Measurements from ENCODE around the gene SEMA3E. TPM values are rescaled to one million over a fixed set of nuclear protein-coding genes. Genes with fewer than 3 reads are reported as not detected.

SEMA3E gene
- total and polyA plus RNA-seq, 8 donors = 0.23 to 2.0 (median 0.97) TPM

- Histone ChIP-seq H3K27ac (no peak overlapping the region), H3K36me3 (no peaks in the 10 kb centered on the region), H3K9me3 (no peaks in the 10 kb centered on the region), H3K27me3 (no peaks in the 10 kb centered on the region), H3K4me3 (no peak overlapping the region), H3K4me1 (no peaks in the 10 kb centered on the region)
- 44 to 84% methylated on average over 1 of the region's 1 CpG for WGBS, 2 donors
- FAIRE-seq = no peak
- intact Hi-C loops (cut with DNase I) = no loop called here
- no peak for DNase-seq
- TF ChIP-seq CTCF (IDR thresholded peaks at IDR 0.05) = no peak
- no peak for ATAC-seq
Measured at GRCh38 chr7:83693256-83693655, 44.3 kb upstream of the SEMA3E start.

- 60 to 71% methylated on average over 4 of the region's 4 CpGs for WGBS, 2 donors
- DNase-seq (no peak), FAIRE-seq (no peak), ATAC-seq (no peak)
- TF ChIP-seq CTCF (IDR thresholded peaks at IDR 0.05) = no peak
- intact Hi-C loops (cut with DNase I) = no loop called here
- Histone ChIP-seq H3K27ac (no peak overlapping the region), H3K36me3 (no peaks in the 10 kb centered on the region), H3K27me3 (no peaks in the 10 kb centered on the region), H3K9me3 (no peaks in the 10 kb centered on the region), H3K4me1 (no peaks in the 10 kb centered on the region), H3K4me3 (no peak overlapping the region)
Measured at GRCh38 chr7:83691095-83691494, 42.2 kb upstream of the SEMA3E start.

GRCh38 chr7:83689855-83690254, 40.9 kb upstream of the SEMA3E start:
- H3K36me3 ChIP-seq = no peaks in the 10 kb centered on the region
- no peak for TF ChIP-seq CTCF (IDR thresholded peaks at IDR 0.05)
- no peaks in the 10 kb centered on the region for H3K9me3 ChIP-seq
- intact Hi-C loops (cut with DNase I) = no loop called here
- no peak overlapping the region for H3K27ac ChIP-seq
- ATAC-seq (no peak), FAIRE-seq (no peak), DNase-seq (no peak)
- WGBS, 2 donors = 18 to 22% methylated on average over 1 of the region's 1 CpG
- H3K27me3 ChIP-seq = no peaks in the 10 kb centered on the region
- H3K4me1 ChIP-seq = no peaks in the 10 kb centered on the region
- H3K4me3 ChIP-seq = no peak overlapping the region

- no peaks in the 10 kb centered on the region for H3K4me1 ChIP-seq
- TF ChIP-seq CTCF (IDR thresholded peaks at IDR 0.05) = no peak
- ATAC-seq (no peak), DNase-seq (no peak), FAIRE-seq (no peak)
- H3K27ac ChIP-seq = no peak overlapping the region
- 68 to 85% methylated on average over 1 of the region's 1 CpG for WGBS, 2 donors
- intact Hi-C loops (cut with DNase I) = no loop called here
- no peaks in the 10 kb centered on the region for H3K36me3 ChIP-seq
- H3K4me3 ChIP-seq = no peak overlapping the region
- no peaks in the 10 kb centered on the region for H3K27me3 ChIP-seq
- H3K9me3 ChIP-seq = no peaks in the 10 kb centered on the region
Measured at GRCh38 chr7:83686416-83686815, 37.5 kb upstream of the SEMA3E start.

GRCh38 chr7:83684928-83685327, 36.0 kb upstream of the SEMA3E start:
- intact Hi-C loops (cut with DNase I) = no loop called here
- H3K27ac ChIP-seq = no peak overlapping the region
- DNase-seq (no peak), ATAC-seq (no peak), FAIRE-seq (no peak)
- H3K36me3 ChIP-seq = no peaks in the 10 kb centered on the region
- no peak for TF ChIP-seq CTCF (IDR thresholded peaks at IDR 0.05)
- H3K27me3 ChIP-seq = no peaks in the 10 kb centered on the region
- 38 to 54% methylated on average over 3 of the region's 3 CpGs for WGBS, 2 donors
- H3K9me3 ChIP-seq = no peaks in the 10 kb centered on the region
- H3K4me1 ChIP-seq = no peaks in the 10 kb centered on the region
- no peak overlapping the region for H3K4me3 ChIP-seq
